ENCODE results near the gene STIM2.

The STIM2 gene

DNA sequence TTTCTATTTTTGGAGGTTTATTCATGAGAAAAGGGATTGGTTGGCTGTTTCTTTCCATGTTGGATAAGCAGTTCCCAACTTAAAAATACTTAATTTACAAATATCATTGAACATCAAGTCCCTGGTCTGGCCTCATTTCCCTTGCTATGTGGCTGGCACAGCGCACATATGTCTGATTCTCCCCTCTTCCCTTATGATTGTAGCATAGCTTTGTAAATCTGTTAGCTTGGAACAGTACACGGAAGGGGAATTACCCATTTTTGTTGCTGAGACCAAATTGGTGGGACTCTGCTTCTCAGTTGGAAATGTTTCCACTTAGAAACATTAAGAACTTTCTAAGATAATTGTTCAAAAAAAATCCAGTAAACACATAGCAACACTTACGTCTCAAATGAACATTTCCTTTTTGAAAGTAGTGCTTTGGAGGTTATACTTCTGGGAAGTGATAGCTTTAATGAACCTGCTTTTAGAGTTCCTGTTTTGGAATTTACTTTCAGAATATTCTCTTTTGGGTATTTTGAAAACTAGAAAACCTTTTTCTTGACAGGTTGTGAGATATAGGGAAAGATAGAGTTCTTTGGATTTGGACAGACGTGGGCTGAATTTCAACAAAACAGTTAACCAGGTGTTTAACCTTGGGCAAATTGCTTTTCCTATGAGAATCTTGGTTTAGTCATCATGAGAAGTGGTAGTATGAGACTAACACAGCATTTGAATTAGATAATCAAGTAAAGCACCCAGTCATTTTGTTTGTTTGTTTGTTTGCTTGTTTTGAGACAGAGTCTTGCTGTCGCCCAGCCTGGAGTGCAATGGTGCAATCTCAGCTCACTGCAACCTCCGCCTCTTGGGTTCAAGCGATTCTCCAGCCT, 47.3 kb downstream of the STIM2 start:
- no peak for DNase-seq

DNA sequence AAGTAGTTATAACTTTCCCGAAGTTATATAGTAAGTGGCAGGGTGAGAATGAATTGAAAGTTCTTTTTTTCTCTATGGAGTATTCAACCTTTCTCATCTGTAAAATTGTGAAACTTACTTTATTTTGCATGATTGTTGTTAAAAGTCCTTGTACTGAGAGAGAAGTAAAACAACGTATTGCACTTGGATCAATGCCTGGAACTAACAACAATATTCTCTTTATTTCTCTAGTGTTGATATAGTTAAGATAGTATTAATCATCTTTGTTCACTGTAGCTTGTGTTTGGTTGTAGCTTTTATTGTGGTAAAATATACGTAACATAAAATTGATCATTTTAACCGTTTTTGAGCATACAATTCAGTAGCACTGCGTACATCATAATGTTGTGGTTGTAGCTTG, 48.7 kb downstream of the STIM2 start:
- no peak for DNase-seq

DNA sequence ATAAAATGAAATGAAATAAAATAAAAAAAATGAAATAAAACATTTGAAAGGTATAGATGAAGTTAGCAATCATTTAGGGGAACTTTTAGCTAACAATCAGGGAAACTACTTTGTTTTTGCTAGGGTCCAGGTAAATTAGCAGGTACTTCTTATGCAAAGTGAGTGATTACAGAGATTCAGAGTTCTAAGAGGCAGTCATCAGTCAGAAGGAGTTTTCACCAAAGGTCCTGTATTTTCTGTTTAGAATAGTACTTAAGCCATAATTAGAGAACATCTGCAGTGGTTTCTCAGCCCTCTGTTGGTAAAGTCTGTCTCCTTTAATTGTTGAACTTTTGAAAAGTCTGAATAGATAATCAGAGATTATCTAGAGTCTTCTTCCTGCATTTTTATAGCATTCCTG, 50.6 kb downstream of the STIM2 start:
- no peak for DNase-seq

DNA sequence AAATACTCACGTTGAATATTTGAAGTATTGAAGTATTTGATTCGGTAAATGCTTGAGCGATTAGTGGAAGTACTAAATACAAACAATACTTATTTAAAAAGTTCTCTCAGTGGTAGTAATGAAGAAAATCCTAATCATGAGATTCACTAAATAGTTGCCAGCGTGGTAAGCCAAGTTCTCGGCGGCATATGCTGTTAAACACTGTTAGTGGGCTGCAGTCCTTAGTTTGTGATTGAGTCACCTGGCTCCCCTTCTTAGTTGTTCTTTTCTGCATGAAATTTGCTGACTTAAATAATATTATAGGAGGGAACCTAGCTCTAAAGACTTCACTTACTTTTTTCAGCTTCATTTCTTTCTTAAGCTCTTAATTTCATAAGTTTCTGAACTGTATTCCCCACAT, 51.4 kb downstream of the STIM2 start:
- DNase-seq, result no peak

DNA sequence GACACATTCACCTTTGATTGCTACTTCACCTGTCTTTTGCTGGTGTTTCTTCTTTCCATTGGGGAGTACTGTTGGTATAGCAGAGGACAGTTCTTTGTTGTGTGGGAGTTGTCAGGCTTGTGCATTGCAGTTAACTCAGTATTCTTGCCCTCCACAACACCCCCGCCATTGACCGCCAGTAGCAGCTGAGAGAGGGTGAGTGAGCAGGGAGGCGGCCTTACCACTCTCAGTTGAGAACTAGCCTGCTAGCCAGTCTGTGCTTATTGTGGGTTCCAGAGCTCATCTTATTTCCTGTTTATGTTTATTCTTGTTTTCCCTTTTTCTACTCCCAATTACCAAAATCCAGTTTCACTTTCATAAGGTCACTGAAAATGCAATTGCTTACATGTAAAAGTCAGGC, 52.2 kb downstream of the STIM2 start:
- DNase-seq, result peak; percentile 2

DNA sequence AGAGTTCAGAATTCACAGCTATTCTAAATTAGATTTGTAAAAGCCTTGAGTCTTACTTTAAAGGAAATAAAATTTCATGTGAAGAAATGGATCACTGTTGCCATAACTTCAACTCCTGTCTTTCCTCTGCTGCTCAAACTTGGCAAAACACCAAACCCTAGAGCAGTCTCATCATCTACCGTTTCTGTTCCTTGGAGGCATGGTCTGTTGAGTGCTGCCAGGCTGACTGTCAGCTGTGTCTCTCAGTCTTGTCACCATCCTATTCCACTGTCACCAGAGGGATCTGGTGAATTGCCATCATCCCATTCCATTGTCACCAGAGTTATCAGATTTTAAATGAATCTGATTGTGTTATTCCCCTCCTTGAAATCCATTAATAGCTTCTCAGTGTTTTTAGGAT, 55.6 kb downstream of the STIM2 start:
- no peak for DNase-seq

DNA sequence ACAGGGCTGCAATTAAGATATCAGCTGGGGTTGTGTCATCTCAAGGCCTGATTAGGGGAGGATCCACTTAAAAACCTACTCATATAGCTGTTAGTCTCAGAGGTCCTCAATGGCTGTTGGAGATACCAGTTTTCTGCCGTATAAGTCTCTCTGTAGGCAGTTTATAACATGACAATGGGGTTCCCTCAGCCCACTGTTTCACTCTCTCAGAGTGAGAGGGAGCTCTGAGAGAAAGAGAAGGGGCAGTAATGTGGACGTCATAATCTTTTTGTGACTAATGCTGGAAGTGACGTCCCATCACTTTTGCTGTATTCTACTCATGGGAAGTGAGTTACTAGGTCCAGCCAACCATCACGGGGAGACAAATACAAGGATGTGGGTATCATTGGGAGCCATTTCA, 70.3 kb downstream of the STIM2 start:
- no peak for DNase-seq

DNA sequence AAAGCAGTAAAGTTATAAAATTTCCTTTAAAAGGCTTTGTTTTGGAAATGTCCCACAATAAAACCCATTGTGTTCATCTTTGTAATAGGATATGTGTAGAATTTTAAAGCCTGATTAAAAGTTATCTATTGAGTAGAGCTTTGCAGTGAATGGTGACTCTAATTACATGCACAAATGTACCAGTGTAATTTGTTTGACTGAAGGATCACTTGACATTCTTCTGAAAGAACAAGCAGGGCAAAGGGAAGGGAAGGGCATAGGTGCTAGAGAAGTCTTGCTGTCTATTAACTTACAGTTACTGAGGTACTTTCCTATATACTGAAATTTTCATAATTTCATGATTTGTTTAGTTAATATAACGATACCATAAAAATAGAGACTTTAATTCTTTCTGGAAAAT, 70.8 kb downstream of the STIM2 start:
- no peak for DNase-seq

DNA sequence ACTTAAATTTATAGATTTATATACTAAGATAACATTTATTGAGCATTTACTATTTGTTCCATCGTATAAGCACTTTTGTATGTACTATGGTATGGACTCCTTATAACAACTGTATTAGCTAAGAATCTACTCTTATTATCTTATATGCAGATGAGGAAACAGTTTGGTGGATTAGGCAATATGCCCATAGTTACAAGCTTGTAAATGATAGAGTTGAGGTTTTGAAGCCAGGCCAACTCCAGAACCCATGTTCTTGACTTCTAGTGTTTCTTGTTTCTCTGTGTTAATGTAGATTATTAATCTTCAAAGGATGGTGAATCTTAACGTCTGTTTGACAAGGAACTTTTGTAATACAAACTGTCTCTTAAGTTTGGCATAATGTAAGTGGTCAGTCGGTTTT, 71.3 kb downstream of the STIM2 start:
- DNase-seq, result no peak

DNA sequence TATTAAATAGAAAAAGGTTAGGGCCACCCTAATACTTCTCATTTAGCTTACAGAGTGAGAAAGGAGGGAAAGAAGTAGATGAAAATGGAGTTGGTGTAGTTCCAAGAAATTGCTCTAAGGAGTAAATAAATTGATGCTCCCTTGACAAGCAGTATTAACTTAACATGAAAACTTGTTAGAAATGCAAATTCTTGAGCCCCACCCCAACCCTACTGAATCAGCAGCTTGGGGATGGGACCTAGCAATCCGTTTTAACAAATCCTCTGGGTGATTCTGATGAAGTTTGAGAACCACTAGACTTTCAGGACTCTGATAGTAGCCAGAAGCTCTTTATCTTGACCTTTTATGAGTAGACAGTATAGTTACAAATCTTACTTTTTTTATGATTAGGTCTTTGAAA, 74.8 kb downstream of the STIM2 start:
- no peak for DNase-seq

DNA sequence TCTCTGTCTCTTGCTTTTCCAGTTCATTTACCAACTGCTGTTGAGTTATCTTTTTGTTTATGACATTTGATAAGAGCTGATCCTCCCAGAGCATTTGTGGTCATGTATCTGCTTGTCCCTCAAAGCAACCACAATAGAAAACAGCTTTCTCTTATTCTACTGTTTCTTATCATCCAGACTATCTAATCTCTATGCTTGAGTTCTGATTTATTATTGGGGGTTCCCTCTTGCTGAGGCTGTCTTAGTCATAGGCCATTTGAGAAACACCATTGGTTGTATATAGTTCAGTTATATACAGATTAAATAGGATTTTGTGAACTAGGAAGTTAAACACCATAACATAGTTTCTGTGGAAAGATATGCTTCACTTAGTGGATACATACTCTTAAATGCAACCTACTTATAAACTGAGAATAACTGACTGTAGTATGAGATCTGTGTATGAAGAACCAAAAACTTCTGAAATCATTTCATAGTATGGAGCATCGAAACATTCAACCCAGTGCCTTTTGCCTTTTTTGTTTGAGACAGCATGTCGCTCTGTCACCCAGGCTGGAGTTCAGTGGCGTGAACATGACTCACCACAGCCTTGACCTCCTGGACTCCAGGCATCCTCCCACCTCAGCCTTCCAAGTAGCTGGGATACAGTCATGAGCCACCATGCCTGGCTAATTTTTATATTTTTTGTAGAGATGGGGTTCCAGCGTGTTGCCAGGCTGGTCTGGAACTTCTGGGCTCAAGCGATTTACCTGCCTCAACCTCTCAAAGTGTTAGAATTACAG, 75.8 kb downstream of the STIM2 start:
- DNase-seq, result no peak

DNA sequence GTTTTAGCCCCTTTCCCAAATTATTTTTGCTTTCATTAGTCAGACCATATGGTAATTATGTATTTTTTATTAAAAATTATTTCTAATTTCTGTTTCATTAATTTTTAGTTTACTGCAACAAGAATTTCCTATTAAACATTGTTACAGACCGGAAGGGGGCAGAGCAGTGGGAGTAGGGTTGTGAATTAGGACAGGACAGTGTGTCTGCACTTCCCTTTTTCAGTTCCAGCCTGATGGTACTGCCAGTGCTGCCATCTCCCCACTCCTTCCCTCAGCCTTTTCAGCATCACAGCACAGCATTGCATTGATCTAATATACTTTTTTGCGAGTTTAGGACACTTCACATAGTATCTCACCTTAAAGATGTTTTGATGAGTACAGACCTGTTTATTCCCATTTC, 76.5 kb downstream of the STIM2 start:
- peak; percentile 1 for DNase-seq

DNA sequence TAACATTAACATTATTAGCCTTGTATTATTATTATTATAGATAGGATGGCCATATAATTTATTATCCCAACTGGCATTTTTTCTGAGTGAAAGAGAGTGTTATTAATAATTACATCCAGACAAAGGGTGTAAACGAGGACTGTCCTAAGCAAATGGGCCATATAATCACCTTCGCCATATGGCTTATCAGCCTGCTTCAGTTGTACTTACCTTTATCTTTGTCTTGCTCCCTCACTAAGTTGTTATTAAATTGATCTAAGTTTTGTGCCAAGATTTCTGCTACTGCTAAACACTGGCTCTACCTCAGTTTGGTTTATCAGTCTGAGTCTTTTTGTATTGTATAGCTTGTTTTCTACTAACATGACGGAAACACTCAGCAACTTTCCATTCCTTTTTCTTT, 76.9 kb downstream of the STIM2 start:
- no peak for DNase-seq

DNA sequence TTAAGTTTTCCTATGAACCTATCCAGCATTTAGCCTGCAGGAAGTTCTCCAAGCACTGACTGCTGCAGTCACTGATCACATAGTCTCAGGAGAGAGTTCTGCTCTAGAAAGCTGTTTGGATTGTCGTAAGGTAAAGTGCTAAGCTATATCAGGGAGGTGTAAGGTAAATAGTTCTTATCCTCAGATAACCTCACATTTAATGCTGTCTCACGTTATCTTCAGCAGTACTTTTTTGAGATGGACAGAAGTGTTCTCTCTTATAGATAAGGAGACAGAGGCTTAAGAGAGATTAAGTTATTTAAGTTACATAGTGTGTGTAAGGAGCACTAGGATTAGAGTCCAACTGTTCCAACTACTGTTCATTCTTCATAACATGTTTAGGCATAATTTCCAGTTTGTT, 77.9 kb downstream of the STIM2 start:
- no peak for DNase-seq

DNA sequence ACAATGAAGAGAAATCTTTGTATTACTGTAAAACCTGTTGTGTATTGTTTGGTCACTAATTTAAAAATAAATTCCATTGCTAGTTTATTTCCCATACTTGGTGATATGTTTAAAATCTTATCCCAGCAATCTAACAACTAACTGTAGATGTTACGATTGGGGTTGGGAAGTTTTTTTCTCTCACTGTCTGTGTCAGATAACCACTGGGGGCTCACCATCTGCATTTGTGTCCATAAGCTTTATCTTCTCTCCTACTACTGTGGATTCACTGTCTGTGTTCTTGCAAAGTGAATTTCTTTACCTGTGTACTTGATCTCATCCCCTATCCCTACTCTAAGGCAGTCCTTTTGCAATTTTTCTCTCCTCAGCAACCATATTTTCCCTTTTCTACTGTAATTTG, 81.3 kb downstream of the STIM2 start:
- no peak for DNase-seq

DNA sequence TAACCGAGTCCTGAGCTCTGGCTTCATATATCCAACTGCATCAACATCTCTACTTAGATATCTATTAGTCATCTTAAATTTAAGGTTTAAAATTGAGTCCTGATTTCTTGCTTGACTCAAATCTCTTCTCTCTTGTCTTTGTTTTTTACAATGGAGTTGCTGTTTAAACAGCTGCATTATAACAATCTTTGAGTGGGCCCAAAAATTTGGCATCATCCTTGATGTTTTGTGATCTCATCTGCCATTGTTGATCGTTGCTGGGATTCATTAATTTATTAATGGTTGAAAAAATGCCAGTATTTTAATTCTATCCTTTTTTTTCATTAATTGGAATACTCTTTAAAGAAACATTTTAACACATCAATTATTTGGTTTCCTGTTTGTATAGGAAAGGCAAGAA, 82.2 kb downstream of the STIM2 start:
- no peak for DNase-seq

DNA sequence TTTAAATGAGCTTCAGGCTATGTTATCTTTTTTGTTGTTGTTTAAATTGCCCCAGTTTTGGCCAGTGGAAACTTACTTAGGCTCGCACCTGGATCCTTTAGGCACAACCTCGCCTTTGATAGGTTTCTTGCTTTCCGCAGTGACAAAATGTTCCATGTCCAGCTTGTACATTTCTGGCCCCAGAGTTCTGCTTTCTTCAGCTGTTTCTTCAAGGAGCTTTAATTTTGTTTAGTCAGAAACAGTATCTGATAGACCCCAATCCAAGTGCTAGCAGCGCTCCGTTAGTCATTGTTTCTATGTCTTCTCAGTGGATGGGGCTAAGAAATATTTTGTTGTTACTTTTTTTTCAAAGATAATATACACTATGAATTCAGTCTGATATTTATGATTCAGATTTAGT, 82.8 kb downstream of the STIM2 start:
- no peak for DNase-seq

DNA sequence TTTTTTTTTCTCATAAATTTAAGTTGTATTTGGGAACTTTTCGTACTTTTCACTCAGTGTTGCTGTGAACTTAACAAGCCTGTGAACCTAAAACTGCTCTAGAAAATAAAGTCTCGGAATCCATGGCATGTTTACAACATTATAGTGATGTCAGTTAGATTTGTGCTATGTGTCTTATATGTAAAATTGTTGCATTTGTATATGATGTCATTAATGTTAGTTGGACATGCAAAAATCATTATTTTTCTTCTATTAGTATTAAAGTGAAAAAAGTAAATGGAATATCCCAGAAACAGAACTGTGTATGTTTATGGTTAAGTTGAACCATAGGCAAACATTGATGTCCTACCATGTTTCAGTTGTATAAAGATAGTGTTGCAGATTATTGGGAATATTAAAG, 85.2 kb downstream of the STIM2 start:
- no peak for DNase-seq

DNA sequence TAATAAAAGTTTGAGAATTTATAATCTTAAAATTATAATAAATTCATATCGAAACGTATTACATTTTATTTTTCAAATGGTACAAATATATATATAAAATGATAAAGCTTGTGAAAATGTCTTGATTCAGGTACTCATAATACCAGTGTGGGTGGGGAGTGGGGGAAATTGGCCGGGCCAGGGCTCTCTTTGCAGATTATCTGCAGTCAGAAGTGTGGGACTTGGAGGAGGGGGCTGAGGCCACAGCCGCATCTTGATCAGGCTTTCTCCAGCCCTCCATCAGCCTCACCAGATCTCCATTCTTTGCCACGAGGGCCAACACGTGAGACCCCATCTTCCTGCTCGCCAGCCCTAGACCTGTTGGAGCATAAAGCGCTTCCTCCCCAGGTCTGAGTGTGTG, 86.7 kb downstream of the STIM2 start:
- DNase-seq, result no peak

DNA sequence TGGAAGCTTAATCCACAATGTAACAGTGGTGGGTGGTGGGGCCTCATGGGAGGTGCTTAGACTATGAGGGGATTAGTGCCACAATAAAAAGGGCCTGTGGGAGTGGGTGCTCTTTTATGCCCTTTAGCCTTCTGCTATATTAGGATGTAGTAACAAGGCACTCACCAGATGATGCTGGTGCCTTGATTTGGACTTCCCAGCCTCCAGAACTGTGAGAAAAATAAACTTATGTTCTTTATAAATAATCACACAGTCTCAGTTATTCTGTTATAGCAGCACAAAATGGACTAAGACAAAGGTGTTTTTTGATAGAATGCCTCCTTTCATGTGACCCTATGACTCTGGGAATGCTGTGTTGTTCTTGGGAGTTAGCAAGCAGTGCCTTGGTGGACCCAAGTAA, 89.8 kb downstream of the STIM2 start:
- no peak for DNase-seq

DNA sequence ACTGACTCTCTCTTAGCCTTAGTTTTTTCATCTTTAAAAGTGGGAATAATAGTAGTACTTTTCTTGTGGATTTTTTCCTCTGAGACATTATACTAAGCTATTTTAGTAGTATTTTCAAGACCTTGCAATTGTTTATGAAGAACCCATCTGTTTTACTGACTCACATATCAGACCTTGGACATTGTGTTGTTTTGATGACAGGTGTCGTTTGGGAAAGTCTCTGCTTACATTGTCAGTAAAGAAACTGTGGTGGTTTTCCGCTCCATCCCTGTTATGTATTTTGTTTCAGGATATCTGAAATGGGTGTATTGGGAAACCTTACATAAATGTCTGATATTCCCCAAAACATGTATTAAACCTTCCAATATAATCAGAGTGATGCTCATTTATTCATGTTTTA, 92.2 kb downstream of the STIM2 start:
- DNase-seq, result no peak

DNA sequence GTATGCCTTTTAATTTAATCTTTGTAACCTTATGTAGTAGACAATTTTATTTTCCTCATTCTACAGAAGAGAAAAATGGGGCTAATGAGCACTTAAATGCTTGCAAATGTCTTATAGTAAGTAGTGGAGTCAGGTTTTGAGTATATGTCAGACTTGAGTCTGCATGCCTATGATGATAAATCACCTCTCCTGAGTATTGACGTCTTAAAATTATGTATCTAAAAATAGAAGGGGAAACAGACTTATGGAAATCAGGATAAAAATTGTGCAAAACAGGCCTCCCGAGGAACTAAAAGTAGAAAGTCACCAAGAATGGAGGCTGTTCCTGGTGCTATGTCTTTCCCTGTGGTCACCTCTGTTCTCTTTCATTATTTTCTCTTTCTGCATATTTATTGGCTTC, 92.7 kb downstream of the STIM2 start:
- DNase-seq, result no peak

DNA sequence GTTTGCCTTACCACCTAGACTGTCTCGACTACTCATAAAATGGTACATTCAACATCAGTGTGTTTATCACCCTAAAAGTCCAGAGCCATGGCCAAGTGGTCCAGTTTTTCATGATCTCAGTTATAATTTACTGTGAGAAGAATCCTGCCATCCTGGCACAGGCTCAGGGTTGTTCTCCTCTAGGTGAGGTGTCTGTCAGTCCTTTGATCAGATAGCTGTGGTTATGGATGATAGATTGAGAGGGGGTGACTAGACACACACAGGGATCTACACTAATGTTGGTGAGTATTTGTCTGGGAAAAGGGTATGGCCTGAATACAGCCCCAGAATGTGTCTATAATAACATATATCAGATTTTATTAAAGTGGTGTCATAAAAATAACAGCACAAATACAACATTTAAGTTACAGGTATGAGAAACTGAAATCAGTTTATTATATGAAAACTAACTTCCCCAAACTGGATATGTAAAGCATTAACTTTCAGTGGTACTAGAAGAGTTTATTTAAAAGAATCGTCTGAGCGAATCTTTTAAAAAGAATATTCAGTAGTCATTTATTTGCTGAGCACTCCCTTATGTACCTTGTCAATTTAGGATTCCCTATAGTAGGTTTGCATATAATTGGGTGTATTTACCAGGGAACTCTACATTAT, 93.3 kb downstream of the STIM2 start:
- DNase-seq, result no peak

DNA sequence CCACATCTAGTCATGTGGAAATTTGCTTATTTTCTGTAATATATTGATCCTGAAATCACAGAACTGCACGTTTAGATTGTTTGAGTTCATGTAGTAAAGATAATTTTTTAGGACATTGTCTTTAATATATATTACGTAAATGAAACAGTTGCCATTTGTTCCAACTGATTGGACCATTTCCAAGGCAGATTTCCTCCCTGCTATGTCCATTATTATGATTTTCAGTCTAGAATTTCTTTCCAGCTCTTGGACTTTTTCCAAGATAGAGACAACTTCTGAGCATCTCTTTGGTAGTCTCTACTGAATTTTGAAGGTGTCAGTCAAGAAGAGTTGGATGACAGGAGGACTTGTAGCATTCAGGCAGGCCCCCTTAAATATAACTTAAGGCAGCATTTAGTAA, 94.6 kb downstream of the STIM2 start:
- no peak for DNase-seq

Measured in CD4-positive, alpha-beta T cell treated with Interferon gamma for 1 hour (primary cell).